GM21723 (cell line): ENCODE measurements around the gene HBA1.
"Not testable (repeated sequence)": the region's sequence is repeated elsewhere in the genome, so short reads cannot be mapped to it uniquely, and the experiment has no call there.

Experiments
- ATAC-seq: cut with Tn5 transposase; IDR thresholded peaks from one replicate; pipeline ENCODE4 v1.9.1; 2021; ENCODE audit warnings: mild to moderate bottlenecking, moderate library complexity; ENCODE audit not compliant: unreplicated experiment

HBA1 gene

DNA sequence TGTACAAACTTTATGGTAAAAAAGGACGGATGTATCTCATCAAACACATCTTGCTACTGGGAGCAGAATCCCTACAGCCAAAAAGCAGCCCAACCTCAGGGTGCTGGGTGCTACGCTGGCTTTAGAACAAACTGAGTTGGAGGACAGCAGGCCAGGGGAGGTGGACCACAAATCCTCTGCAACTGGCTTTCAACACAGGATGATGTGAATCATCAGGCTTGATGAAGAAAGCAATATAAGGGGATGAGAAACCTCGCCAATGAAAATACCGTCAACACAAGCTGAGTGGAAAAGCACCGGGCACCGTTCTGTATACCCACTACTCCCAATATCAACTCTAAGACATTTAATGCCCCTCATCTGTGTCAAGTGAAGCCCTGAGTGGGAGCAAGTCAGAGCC lies 18.0 kb downstream of the HBA1 start:
- no peak for ATAC-seq

DNA sequence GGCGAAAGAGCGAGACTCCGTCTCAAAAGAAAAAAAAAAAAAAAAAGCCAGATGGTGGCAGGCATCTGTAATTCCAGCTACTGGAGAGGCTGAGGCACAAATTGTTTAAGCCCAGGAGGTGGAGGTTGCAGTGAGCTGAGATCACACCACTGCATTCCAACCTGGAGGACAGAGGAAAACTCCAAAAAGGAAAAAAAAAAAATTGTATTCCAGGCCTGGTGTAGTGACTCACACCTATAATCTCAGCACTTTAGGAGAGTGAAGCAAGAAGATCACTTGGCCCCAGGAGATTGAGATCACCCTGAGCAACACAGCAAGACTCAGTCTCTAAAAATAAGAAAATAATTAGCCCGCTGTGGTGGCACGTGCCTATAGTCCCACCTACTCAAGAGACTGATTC lies 23.9 kb downstream of the HBA1 start:
- no peak for ATAC-seq

DNA sequence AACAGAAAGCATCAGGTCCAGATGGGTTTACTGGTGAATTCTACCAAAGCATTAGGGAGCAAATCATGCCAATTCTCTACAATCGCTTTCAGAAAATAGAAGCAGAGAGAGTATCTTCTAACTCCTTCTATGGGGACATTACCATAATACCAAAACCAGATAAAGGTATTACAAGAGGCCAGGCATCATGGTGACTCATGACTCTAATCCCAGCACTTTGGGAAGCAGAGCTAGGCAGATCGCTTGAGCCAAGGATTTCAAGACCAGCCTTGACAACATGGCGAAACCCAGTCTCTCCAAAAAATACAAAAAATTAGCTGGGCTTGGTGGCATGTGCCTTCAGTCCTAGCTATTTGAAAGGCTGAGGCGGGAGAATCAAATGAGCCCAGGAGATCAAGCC lies 26.8 kb downstream of the HBA1 start:
- no peak for ATAC-seq

DNA sequence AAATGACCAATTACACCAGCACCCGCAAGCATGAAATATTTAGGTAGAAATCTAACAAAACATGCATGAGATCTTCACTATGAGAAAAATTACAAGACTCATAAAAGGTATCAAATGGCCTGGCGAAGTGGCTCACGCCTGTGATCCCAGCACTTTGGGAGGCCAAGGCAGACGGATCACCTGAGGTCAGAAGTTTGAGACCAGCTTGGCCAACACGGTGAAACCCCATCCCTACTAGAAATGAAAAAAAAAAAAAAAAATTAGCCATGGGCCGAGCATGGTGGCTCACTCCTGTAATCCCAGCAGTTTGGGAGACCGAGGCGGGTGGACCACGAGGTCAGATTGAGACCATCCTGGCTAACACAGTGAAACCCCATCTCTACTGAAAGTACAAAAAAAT lies 27.6 kb downstream of the HBA1 start:
- not testable (repeated sequence) for ATAC-seq

DNA sequence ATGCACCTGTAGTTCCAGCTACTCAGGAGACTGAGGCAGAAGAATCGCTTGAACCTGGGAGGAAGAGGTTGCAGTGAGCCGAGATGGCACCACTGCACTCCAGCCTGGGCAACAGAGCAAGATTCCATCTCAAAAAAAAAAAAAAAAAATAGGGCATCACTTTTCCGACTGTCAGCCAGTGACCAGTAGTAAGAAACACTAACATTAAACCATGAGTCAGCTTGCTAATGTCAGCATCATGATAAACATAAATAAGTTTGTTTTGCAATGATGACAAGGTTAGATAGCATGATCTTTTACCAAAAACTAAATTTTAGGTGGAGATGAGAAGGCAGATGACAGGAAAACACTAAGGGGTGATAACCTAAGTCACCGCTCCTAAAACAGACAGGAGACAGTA lies 32.9 kb downstream of the HBA1 start:
- not testable (repeated sequence) for ATAC-seq

DNA sequence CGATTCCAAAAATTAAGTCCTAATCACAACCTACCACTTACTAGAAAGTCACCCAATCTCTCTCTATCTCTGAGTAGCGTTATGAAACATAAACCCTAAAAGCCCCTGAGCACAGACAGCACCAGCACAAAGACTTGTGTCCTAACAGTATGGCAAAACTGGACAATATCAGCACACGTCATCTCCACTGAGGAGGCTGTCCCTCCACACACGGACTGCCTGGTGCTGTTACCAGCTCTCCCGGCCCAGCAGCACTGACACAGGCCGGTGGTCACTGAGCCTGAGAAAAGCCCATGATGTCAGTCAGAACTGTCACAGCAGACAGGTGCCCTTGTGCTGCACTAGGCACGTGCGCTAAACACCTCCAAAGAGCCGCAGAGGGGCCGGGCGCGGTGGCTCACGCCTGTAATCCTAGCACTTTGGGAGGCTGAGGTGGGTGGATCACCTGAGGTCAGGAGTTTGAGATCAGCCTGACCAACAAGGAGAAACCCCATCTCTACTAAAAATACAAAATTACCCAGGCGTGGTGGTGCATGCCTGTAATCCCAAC lies 35.2 kb downstream of the HBA1 start:
- not testable (repeated sequence) for ATAC-seq

DNA sequence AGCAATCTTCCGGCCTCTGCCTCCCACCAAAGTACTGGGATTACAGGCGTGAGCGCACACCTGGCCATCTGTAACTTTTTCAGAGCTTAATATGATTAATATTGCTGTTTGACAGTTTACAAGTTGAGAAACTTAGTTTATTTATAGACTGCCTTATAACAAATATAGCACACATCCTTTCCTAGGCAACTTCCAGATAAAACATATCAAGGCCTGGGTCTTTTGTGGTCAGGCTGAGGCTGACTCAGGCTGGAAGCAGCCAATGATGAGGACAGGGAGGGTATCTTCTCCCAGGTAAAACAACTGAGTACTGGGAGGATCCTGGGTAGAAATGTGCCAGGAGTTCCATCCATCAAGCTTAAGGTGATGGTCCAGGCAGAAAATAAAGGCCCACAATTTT lies 36.5 kb downstream of the HBA1 start:
- ATAC-seq = no peak

DNA sequence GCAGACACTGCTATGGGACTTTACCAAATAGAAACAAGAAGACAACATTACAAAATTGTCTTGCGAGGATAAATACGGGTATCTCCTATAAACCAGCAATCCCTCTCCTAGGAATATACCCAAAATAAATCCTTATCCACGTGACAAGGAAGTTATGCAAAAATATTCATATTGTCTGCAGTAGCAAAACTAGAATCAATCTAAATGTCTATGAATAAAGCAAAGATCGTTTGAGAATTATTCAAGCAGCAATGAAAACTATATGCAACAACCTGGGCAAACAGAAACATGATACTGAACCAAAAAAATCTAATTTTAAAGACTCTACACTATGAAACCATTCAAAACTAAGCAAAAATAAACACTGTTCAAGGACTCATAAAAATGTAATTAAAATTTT lies 43.5 kb downstream of the HBA1 start:
- ATAC-seq = no peak
